ENCODE measurements around the gene NDC1. TPM values are rescaled to one million over a fixed set of nuclear protein-coding genes. Genes with fewer than 3 reads are reported as not detected.

Gene NDC1
- total and polyA plus RNA-seq, 2 of the 4 experiments (the other 2 are of a cell fraction): 11.8 to 33.9 TPM

- Histone ChIP-seq H3K23ac (ENCODE audit: low read depth, low read length) (no peak overlapping the region), H3K4me2 (ENCODE audit: low read depth, low read length) (no peak overlapping the region)
Measured at GRCh38 chr1:53728702-53729455, 109.2 kb downstream of the NDC1 start.

More at GRCh38 chr1:53728702-53729455, 109.2 kb downstream of the NDC1 start:
- H3K56ac ChIP-seq (ENCODE audit: extremely low read depth, insufficient read depth, low read length): no peak overlapping the region
- in situ Hi-C loops (cut with MboI; ENCODE audit: low sequenced_read_pairs) (no loop called here), intact Hi-C loops (cut with micrococcal nuclease) (no loop called here), dilution Hi-C loops (cut with HindIII; ENCODE audit: low sequenced_read_pairs, unreplicated experiment) (no loop called here)
- H2BK5ac ChIP-seq (ENCODE audit: low read depth, low read length, poor library complexity, severe bottlenecking): no peak overlapping the region
- H2AK5ac ChIP-seq (ENCODE audit: low read depth, low read length): 0 out of 2 replicates have a peak overlapping the region, but pooled peaks have one; percentile 19
- peaks cover 18% of the 10 kb centered on the region for H3K9me1 ChIP-seq (ENCODE audit: insufficient read depth, low read length)
- H3K79me1 ChIP-seq (ENCODE audit: low read depth in 1 of 2, low read length in 2 of 2): peaks cover 28 to 60% of the 10 kb centered on the region in 2 experiments
- no peak overlapping the region for H3K14ac ChIP-seq (replicated peaks; ENCODE audit: low read depth, low read length)
- H3K9ac ChIP-seq (ENCODE audit: low read depth, low read length): no peak overlapping the region
- no peak overlapping the region for H3K4ac ChIP-seq (ENCODE audit: low read depth, low read length)
- ATAC-seq (ENCODE audit: low read depth) (no peak), DNase-seq (no peak)
- H2AFZ ChIP-seq (replicated peaks; ENCODE audit: low read length, poor library complexity): peak overlapping the region; percentile 26
- ChIA-PET POLR2A (ENCODE audit: unreplicated experiment) (no interaction called here), CTCF (no interaction called here)
- H3K27ac ChIP-seq (ENCODE audit: insufficient read depth, low read length): no peak overlapping the region
- H3K18ac ChIP-seq (ENCODE audit: low read depth, low read length): no peak overlapping the region
- H4K20me1 ChIP-seq (ENCODE audit: insufficient read depth, low read length): no peaks in the 10 kb centered on the region
- H2BK15ac ChIP-seq (ENCODE audit: low read depth, low read length): no peak overlapping the region
- H2BK120ac ChIP-seq (ENCODE audit: low read depth, low read length): no peak overlapping the region
- 100% methylated on average over 1 of the region's 17 CpGs; no CpG with 5 or more reads in 1 of the 2 experiments for WGBS, 2 experiments (ENCODE audit: extremely low coverage in 2 of 2, insufficient read length in 1 of 2)
- H2AK9ac ChIP-seq (replicated peaks; ENCODE audit: low read depth, low read length, poor library complexity): no peak overlapping the region
- peaks cover 20% of the 10 kb centered on the region for H3K4me1 ChIP-seq (ENCODE audit: control insufficient read depth, insufficient read depth, low read length)
- H4K8ac ChIP-seq (ENCODE audit: low read depth in 2 of 2, low read length in 2 of 2): no peak overlapping the region
- no peak overlapping the region for H2BK20ac ChIP-seq (ENCODE audit: low read depth, low read length)
- H3K9me3 ChIP-seq (ENCODE audit: control insufficient read depth, insufficient read depth, low read length): no peaks in the 10 kb centered on the region
- H4K5ac ChIP-seq (ENCODE audit: low read depth, low read length): no peak overlapping the region
- TF ChIP-seq MXI1 (IDR thresholded peaks at IDR 0.05; ENCODE audit: borderline replicate concordance, low read depth, low read length) (no peak), BHLHE40 (IDR thresholded peaks at IDR 0.05; ENCODE audit: low read depth, low read length) (no peak), POLR2A (IDR thresholded peaks at IDR 0.05; ENCODE audit: low read depth, low read length) (no peak), RCOR1 (IDR thresholded peaks at IDR 0.05; ENCODE audit: insufficient replicate concordance, low read length) (no peak)
- no peak overlapping the region for H3K4me3 ChIP-seq (ENCODE audit: insufficient read depth, low read depth, low read length)
- H3K36me3 ChIP-seq (ENCODE audit: control insufficient read depth, insufficient read depth, low read length): peaks cover 2% of the 10 kb centered on the region; the same call in 1 of the 2 replicates
- H4K91ac ChIP-seq (ENCODE audit: insufficient read depth, low read depth, low read length): no peak overlapping the region
- no TSS peak for BruUV-seq (replicated peaks)
- H3K27me3 ChIP-seq (ENCODE audit: control insufficient read depth, insufficient read depth, low read length): no peaks in the 10 kb centered on the region

Data from IMR-90 (cell line).